Body of pancreas (tissue), 4 donors: ENCODE data around the gene PRKAB1. TPM values are rescaled to one million over a fixed set of nuclear protein-coding genes. Genes with fewer than 3 reads are reported as not detected.
A peak's percentile ranks its signal among the peaks of the same experiment; 100 is the strongest.

ENCODE experiments used
- ATAC-seq: fragments of 150-250 bp; one replicate; pipeline ENCODE4 v1.9.1; 2016
- DNase-seq, 4 donors: peaks; one replicate each; pipeline ENCODE4 v3.0.0-alpha.2; 2019
- H3K27ac ChIP-seq, 4 donors: fragments of 200-600 bp; sonication (generic); 1 replicate in 3 of 4; 2 replicates in 1 of 4; pipeline versions ENCODE4 v1.5.1 to v1.6.1; 2016 to 2019; ENCODE audit warnings: mild to moderate bottlenecking in 1 of 4, mixed read lengths in 1 of 4, moderate library complexity in 1 of 4
- H3K27me3 ChIP-seq, 2 donors: fragments of 200-600 bp; sonication (generic); one replicate each; pipeline ENCODE4 v1.6.0; 2016; ENCODE audit warnings: mild to moderate bottlenecking in 1 of 2
- H3K36me3 ChIP-seq, 2 donors: fragments of 200-600 bp; sonication (generic); replicated peaks in 1 of 2; 2 replicates each; pipeline ENCODE4 v1.5.1; 2016; ENCODE audit warnings: low read depth in 2 of 2; ENCODE audit not compliant: insufficient read depth in 1 of 2
- H3K4me1 ChIP-seq: fragments of 200-600 bp; sonication (generic); one replicate; pipeline ENCODE4 v1.6.0; 2016
- H3K4me3 ChIP-seq, 2 donors: fragments of 200-600 bp; sonication (generic); 1 replicate in 1 of 2; 2 replicates in 1 of 2; pipeline ENCODE4 v1.5.1; 2016 to 2019
- H3K9me3 ChIP-seq, 3 donors: fragments of 200-600 bp; sonication (generic); 1 replicate in 2 of 3; 2 replicates in 1 of 3; pipeline ENCODE4 v1.5.1; 2016
- POLR2A ChIP-seq, 3 donors: fragments of 450-650 bp; IDR thresholded peaks; one replicate each; pipeline ENCODE4 v1.6.1; 2016; ENCODE audit warnings: antibody characterized with exemption in 3 of 3, mild to moderate bottlenecking in 2 of 3
- WGBS, 2 donors: methylation state at CpG; one replicate each; pipeline ENCODE4 v1.1.5; 2017; 5-methylcytosine and 5-hydroxymethylcytosine counted together
- intact Hi-C: fragments of 100-400 bp; cut with DNase I; formaldehyde crosslinking; loops from one replicate; pipeline ENCODE4 v1.15.1; 2023
- total RNA-seq, 2 donors: library from RNA; depleted of rRNA; stranded (reverse); fragments of >200 nt; gene quantifications; one replicate each; pipeline ENCODE4 v1.1.0, GENCODE V29; 2016
- TF ChIP-seq, protein P1 (sequence below), 7 experiments: fragments of 450-650 bp in 4 of 7; fragments of 200-600 bp in 3 of 7; sonication (generic) in 3 of 7; IDR thresholded peaks; one replicate each; pipeline ENCODE4 v1.5.1; 2016 to 2019; ENCODE audit warnings: antibody characterized with exemption in 7 of 7

Gene PRKAB1
- total RNA-seq, 2 donors from 2014 or later = 13.5 to 20.5 TPM

GRCh38 chr12:119725523-119725922 is 57.6 kb downstream of the PRKAB1 start:
- Histone ChIP-seq H3K9me3 (no peaks in the 10 kb centered on the region), H3K27me3 (no peaks in the 10 kb centered on the region), H3K27ac (no peak overlapping the region), H3K4me1 (no peaks in the 10 kb centered on the region), H3K4me3 (no peak overlapping the region), H3K36me3 (no peaks in the 10 kb centered on the region)
- TF ChIP-seq POLR2A (IDR thresholded peaks at IDR 0.05) = no peak
- TF ChIP-seq, protein P1, sequence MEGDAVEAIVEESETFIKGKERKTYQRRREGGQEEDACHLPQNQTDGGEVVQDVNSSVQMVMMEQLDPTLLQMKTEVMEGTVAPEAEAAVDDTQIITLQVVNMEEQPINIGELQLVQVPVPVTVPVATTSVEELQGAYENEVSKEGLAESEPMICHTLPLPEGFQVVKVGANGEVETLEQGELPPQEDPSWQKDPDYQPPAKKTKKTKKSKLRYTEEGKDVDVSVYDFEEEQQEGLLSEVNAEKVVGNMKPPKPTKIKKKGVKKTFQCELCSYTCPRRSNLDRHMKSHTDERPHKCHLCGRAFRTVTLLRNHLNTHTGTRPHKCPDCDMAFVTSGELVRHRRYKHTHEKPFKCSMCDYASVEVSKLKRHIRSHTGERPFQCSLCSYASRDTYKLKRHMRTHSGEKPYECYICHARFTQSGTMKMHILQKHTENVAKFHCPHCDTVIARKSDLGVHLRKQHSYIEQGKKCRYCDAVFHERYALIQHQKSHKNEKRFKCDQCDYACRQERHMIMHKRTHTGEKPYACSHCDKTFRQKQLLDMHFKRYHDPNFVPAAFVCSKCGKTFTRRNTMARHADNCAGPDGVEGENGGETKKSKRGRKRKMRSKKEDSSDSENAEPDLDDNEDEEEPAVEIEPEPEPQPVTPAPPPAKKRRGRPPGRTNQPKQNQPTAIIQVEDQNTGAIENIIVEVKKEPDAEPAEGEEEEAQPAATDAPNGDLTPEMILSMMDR (IDR thresholded peaks at IDR 0.05) = no peak
- DNase-seq = peak in 1 of 4 donors; percentile 57
- ATAC-seq = no peak
- 70 to 73% methylated on average over 4 of the region's 4 CpGs for WGBS, 2 donors
- intact Hi-C loops = no loop called here

GRCh38 chr12:119727600-119728443 is 59.9 kb downstream of the PRKAB1 start:
- Histone ChIP-seq H3K27ac (no peak overlapping the region), H3K4me1 (no peaks in the 10 kb centered on the region), H3K9me3 (no peaks in the 10 kb centered on the region), H3K36me3 (no peaks in the 10 kb centered on the region), H3K27me3 (no peaks in the 10 kb centered on the region), H3K4me3 (no peak overlapping the region)
- DNase-seq = no peak
- ATAC-seq = no peak
- TF ChIP-seq, protein P1 (IDR thresholded peaks at IDR 0.05) = no peak
- no peak for TF ChIP-seq POLR2A (IDR thresholded peaks at IDR 0.05)
- intact Hi-C loops = no loop called here
- WGBS, 2 donors = 87 to 94% methylated on average over 3 of the region's 3 CpGs

DNA sequence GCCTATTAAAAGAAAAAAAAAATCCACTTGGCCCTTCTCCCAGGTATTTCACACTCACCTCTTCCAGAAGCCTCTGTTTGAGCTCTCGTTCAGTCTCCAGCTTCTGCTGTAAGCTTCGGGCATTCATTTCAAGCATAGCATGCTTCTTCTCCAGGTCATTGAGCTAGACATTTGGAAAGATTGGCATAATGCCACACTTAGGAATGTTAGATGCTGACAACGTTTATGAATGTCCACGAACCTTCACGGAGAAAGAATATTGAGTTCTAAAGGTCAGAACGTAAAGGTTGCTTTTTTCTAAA is 60.5 kb downstream of the PRKAB1 start:
- intact Hi-C loops = no loop called here
- TF ChIP-seq, protein P1 (IDR thresholded peaks at IDR 0.05) = no peak
- TF ChIP-seq POLR2A (IDR thresholded peaks at IDR 0.05) = no peak
- WGBS, 2 donors = 48 to 62% methylated on average over 6 of the region's 6 CpGs
- DNase-seq (no peak), ATAC-seq (no peak)
- H3K27ac ChIP-seq = no peak overlapping the region
- no peaks in the 10 kb centered on the region for H3K4me1 ChIP-seq
- no peaks in the 10 kb centered on the region for H3K27me3 ChIP-seq
- no peaks in the 10 kb centered on the region for H3K36me3 ChIP-seq
- H3K9me3 ChIP-seq = no peaks in the 10 kb centered on the region
- H3K4me3 ChIP-seq = no peak overlapping the region

DNA sequence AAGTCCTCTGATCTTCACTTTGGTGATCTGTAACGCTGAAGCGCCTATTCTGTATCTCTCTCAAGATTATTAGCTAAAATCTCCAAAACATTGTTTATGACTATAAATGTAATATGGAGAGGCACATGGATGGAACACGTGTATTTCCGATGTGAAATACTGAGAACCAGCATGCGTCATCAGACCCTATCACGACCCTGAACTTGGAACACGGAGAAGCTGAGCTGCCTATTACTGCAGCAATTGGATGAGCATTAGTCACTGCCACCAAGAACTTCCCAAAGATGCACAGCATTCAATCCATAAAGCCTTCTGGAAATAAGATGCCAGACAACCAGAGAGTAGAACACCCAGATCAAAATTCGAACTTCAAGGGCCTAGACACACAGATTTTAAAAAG is 61.9 kb downstream of the PRKAB1 start:
- TF ChIP-seq POLR2A (IDR thresholded peaks at IDR 0.05) = no peak
- TF ChIP-seq, protein P1 (IDR thresholded peaks at IDR 0.05) = no peak
- Histone ChIP-seq H3K27ac (no peak overlapping the region), H3K4me1 (no peaks in the 10 kb centered on the region), H3K36me3 (no peaks in the 10 kb centered on the region), H3K27me3 (no peaks in the 10 kb centered on the region), H3K9me3 (no peaks in the 10 kb centered on the region), H3K4me3 (no peak overlapping the region)
- DNase-seq (no peak), ATAC-seq (no peak)
- intact Hi-C loops = no loop called here
- 94 to 96% methylated on average over 8 of the region's 8 CpGs for WGBS, 2 donors

GRCh38 chr12:119730381-119730780 is 62.4 kb downstream of the PRKAB1 start:
- H3K9me3 ChIP-seq = no peaks in the 10 kb centered on the region
- no peaks in the 10 kb centered on the region for H3K4me1 ChIP-seq
- intact Hi-C loops = no loop called here
- DNase-seq = no peak
- TF ChIP-seq, protein P1 (IDR thresholded peaks at IDR 0.05) = no peak
- TF ChIP-seq POLR2A (IDR thresholded peaks at IDR 0.05) = no peak
- no peak overlapping the region for H3K27ac ChIP-seq
- WGBS, 2 donors = 89 to 91% methylated on average over 13 of the region's 13 CpGs
- no peaks in the 10 kb centered on the region for H3K27me3 ChIP-seq
- no peak for ATAC-seq
- H3K4me3 ChIP-seq = no peak overlapping the region
- H3K36me3 ChIP-seq = no peaks in the 10 kb centered on the region
